GM12873 (cell line): ENCODE measurements around the gene TMEM132D.

Experiments
- TF ChIP-seq, protein P1 (sequence below): IDR thresholded peaks from 2 replicates; pipeline ENCODE4 v1.5.1; 2012; ENCODE audit warnings: low read depth, mild to moderate bottlenecking, moderate library complexity, low read length, control low read depth; ENCODE audit not compliant: insufficient read depth; ENCODE audit errors: missing control alignments

TMEM132D gene

DNA sequence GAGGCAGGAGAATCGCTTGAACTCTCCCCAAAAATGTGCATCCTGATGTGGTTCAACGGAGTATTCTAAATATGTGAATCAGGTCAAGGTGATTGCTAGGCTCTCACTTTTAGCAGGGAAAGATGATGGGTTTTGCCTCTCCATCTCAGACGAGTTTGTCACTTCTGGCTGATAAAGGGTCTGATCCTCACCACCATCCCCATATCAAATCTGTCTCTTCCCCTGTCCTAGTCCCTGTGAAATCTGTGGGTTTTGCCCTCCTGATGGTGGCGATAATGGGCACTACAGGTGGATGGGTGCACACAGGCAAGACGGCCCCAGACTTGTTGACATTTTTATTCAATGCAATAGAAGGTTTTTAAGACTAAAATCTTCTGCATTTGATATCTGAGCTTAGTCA is 665.9 kb downstream of the TMEM132D start:
- TF ChIP-seq, protein P1, sequence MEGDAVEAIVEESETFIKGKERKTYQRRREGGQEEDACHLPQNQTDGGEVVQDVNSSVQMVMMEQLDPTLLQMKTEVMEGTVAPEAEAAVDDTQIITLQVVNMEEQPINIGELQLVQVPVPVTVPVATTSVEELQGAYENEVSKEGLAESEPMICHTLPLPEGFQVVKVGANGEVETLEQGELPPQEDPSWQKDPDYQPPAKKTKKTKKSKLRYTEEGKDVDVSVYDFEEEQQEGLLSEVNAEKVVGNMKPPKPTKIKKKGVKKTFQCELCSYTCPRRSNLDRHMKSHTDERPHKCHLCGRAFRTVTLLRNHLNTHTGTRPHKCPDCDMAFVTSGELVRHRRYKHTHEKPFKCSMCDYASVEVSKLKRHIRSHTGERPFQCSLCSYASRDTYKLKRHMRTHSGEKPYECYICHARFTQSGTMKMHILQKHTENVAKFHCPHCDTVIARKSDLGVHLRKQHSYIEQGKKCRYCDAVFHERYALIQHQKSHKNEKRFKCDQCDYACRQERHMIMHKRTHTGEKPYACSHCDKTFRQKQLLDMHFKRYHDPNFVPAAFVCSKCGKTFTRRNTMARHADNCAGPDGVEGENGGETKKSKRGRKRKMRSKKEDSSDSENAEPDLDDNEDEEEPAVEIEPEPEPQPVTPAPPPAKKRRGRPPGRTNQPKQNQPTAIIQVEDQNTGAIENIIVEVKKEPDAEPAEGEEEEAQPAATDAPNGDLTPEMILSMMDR = no peak

GRCh38 chr12:129234209-129234608 is 669.6 kb downstream of the TMEM132D start:
- TF ChIP-seq, protein P1 = no peak

GRCh38 chr12:129231491-129231890 is 672.3 kb downstream of the TMEM132D start:
- TF ChIP-seq, protein P1 = no peak

GRCh38 chr12:129230995-129231394 is 672.8 kb downstream of the TMEM132D start:
- TF ChIP-seq, protein P1 = no peak

DNA sequence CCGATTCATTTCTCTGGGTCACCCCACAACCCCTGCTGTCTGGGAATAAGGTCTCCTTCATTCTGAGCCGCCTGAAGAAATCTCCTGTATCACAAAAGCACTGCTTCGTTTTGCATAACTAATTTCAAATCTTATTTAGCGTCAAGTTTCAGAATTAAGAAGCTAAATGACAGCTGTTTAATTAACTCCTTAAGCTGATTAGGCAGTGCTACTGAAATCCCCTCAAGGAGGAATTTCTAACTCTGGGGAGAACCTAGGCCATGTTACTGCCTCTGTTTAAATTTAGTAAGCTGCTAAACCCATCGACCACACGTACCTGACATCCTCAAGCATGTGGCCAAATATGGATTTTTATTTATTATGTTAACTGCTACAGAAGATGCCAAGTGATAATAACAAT is 677.0 kb downstream of the TMEM132D start:
- TF ChIP-seq, protein P1 = no peak

- TF ChIP-seq, protein P1 = no peak
Observed at GRCh38 chr12:129226005-129226404, 677.8 kb downstream of the TMEM132D start.

- TF ChIP-seq, protein P1 = no peak
Observed at GRCh38 chr12:129215556-129215955, 688.3 kb downstream of the TMEM132D start.
